Gastroesophageal sphincter (tissue), 3 donors: ENCODE measurements around the gene DGLUCY.

Experiments
- POLR2A ChIP-seq, 2 donors: fragments of 450-650 bp; IDR thresholded peaks; one replicate each; pipeline ENCODE4 v1.6.1; 2017; ENCODE audit warnings: antibody characterized with exemption in 2 of 2, mild to moderate bottlenecking in 2 of 2, moderate library complexity in 1 of 2
- TF ChIP-seq, protein P1 (sequence below), 4 experiments: fragments of 200-600 bp in 2 of 4; fragments of 450-650 bp in 2 of 4; sonication (generic) in 1 of 4; IDR thresholded peaks; one replicate each; pipeline ENCODE4 v1.5.1; 2017 to 2019; ENCODE audit warnings: antibody characterized with exemption in 4 of 4, mild to moderate bottlenecking in 2 of 4, moderate library complexity in 2 of 4

DNA sequence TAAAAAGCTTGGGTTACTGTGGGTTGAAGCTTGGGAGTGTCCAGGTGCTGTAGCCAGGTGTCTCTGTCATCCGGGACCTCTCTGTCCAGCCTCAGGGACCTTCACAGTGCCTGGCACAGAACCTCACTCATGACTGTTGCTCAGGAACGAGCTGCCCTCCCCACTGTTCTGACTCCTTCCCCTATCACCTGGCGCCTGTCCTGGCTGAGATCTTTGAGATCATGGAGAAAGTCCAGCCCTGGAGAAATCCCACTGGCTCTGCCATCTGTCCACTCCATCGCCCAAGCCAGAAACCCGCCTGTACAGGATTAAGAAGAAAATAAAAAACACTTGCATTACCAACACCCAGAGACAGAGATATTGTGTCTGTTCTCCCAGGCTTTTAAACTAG lies 53.5 kb downstream of the DGLUCY start:
- TF ChIP-seq, protein P1, sequence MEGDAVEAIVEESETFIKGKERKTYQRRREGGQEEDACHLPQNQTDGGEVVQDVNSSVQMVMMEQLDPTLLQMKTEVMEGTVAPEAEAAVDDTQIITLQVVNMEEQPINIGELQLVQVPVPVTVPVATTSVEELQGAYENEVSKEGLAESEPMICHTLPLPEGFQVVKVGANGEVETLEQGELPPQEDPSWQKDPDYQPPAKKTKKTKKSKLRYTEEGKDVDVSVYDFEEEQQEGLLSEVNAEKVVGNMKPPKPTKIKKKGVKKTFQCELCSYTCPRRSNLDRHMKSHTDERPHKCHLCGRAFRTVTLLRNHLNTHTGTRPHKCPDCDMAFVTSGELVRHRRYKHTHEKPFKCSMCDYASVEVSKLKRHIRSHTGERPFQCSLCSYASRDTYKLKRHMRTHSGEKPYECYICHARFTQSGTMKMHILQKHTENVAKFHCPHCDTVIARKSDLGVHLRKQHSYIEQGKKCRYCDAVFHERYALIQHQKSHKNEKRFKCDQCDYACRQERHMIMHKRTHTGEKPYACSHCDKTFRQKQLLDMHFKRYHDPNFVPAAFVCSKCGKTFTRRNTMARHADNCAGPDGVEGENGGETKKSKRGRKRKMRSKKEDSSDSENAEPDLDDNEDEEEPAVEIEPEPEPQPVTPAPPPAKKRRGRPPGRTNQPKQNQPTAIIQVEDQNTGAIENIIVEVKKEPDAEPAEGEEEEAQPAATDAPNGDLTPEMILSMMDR (IDR thresholded peaks at IDR 0.05), result no peak
- TF ChIP-seq POLR2A (IDR thresholded peaks at IDR 0.05), result no peak
